ENCODE results near the gene PTPN21. TPM values are rescaled to one million over a fixed set of nuclear protein-coding genes. Genes with fewer than 3 reads are reported as not detected.

Gene PTPN21
- polyA plus RNA-seq, 3 donors: 32.6 to 39.4 (median 34.0) TPM

DNA sequence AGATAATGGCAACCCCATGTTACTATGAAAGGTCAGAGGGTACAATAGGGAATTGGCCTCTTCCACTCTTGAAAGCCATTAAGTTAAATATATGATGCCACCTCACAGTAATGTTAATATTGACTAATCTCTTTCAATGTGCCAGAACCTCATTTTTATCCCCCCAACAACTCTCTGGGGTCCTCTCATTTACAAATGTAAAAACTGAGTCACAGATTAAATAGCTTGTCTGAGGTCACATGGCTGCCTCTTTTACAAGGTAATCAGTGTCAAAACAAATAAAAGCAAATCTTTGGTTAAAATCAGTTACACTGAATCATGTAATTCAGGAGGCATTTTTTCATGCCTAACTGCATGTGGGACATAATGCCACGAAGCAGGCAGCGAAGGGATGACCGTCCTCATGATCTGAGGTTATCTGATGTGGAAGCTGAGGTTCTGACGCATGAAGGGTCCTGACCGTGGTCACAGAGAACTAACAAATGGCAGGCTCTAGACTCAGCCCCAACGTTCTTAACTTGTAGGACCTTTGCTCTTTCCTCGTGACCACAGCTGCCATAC is 78.5 kb downstream of the PTPN21 start:
- no peak for DNase-seq

DNA sequence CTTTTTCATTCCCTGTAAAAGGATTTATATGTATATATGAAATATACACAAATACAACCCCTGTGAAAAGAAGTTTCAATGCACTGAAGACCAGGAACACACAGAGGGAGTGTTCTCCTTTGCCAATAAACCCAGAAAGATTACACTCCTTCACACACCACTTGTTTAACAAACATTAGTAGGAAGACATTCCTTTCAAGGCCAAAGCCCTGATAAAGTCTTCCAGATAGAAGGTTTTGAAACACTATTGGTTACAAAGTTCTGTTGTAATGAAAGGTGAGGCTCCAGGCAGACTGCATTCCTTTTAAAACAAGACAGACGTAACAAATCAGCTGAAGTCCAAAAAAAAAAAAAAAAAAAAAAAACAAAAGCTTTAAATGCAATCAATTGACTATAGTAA is 81.0 kb downstream of the PTPN21 start:
- no peak for DNase-seq

DNA sequence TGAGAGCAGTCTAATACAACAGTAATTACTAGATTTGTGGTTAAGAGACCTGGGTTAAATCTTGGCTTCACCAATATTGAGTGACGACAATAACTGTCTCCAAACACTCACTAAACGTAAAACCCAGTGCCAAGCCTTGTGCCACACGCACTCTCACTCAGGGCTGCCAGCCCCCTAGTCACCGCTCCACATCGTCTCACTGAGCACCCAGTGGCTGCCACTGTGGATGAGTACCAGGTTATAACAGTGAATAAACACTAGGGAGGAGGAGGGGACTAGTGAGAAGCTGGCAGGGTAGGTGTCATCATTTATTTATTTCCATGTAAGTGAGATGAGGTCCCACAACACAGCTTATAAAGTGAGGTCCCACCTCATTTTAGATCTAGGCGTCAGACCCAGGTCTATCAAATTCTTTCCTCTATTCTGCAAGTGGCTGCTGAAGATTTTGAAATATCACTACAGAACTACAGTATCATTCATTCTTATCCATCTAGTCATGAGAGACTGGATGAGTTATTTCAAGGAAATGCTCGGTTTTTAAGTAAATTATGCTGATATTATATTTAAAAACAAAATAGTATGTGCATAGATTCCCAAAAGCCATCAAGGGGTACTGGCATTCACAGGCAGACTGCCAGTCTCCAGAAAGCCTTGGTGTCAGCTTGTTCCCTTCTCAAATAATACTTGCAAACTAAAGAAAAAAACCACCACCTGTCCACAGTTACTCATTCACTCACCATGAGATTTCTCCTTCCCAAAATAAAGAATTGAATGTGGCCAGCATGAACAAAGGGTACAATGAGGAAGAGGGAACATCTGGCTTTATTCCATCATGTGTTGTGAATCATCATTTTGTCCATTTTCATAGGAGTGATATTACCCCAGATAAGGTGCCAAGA is 84.0 kb downstream of the PTPN21 start:
- no peak for DNase-seq

DNA sequence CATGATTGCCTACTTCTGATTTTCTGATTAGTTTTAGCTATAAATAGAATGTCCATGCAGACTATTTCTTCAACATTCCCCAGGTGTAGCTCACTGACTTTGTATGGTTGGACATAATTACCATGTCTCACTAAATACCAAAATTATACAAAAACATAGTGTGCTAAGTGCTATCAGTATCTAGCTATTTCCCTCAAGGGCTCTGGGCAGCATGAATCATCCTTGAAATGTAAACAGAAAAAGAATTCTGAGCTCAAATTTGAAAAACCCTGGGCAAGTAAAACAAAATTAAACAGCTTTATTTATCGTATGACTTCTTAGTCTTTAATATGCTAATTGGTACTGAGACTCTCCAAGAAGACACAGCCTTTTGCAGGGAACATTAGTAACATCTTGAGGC is 86.4 kb downstream of the PTPN21 start:
- no peak for DNase-seq

DNA sequence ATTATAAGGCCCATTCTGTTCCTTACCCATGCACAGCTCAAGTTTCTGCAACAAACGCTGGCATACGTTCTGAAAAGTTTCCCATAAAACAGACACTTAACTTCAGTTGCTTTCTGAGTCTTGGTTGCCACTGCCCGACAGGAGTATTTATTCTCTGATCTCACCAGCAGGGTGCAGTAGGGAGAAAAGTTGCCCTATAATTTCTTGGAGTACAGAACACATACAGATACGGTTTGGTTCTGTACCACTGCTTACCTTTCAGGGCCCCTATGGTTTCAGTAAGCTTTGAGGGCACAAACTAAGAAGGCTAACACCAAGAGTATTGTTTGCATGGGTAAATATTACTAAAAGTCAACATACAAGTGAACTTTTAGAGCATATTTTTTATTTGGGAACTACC is 91.5 kb downstream of the PTPN21 start:
- DNase-seq: no peak

DNA sequence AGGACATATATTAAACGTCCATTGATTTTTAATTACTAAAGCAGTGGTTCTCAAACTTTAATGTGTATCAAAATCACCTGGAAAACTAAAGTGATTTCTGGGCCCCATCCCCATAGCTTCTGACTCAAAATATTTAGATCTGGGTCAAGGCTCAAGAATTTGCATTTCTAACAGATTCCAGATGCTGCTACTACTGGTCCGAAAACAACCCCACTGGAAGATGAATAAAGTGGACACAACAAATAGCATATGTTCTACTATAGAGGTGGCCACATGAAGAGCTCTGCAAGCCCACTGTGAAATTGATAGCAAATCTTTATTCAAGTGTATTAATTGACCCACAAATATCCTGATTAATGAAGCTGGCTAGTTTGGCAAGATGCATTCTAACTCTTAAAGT is 99.9 kb downstream of the PTPN21 start:
- DNase-seq: no peak

DNA sequence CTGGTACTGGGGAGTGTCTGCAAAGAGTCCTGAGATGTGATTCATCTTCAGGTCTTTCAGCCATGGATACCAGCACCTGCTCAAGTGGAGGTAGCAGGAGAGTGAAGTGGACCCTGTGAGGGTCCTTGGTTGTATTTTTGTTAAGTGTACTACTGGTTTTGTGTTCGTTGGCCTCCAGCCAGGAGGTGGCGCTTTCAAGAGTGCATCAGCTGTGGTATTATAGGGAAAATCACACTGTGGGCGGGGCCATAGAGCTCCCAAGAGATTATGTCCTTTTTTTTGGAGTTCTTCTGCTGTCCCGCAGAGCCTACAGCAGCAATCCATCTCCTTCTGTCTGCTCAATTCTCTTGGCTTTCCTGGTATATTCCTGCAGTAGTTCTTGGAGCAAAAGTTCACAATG is 102.6 kb downstream of the PTPN21 start:
- DNase-seq: no peak

DNA sequence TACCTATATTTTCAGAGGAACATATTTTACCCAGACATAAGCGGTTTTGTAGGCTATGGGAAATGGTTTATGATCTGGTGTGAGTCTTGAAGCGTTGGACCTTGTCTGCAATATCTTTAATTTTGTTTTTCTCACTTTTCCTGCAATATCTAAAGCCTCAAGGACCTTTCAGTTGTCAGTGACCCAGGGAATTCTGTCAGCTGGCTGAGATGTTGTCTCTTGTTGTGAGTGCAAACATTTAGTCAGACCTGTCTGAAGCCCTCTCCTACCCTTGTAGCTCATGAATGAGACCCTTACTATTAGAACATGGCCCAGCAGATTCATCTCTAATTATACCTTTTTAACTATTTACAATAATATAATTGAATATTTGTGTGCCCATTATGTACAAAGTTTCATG is 115.7 kb downstream of the PTPN21 start:
- no peak for DNase-seq

DNA sequence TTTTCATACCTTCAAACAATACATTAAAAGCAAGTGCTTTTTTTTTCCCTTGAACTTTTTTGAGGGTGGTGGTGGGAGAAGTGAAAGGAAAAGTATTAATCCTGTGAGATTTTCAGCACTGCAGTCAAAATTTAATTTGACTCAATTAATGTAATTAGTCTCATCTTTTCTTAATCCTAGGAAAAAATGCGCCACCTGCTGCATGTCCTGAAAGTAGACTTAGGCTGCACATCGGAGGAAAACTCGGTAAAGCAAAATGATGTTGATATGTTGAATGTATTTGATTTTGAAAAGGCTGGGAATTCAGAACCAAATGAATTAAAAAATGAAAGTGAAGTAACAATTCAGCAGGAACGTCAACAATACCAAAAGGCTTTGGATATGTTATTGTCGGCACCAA is 117.1 kb downstream of the PTPN21 start:
- DNase-seq: no peak

DNA sequence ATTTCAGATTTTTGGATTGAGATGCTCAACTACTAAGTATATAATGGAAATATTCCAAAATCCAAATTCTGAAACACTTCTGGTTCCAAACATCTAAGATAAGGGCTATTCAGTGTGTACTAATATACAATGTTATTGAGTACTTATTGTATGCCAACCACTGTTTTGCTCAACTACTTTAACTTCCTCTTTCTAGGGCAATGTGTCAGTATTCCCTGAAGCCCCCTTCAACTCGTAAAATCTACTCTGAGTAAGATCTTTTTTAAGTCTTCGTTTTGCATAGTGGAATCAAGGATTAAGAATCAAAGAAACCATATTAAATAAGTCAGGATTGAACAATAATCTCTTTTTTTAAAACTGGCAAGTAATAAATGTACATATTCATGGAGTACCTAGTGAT is 123.8 kb downstream of the PTPN21 start:
- DNase-seq: no peak

DNA sequence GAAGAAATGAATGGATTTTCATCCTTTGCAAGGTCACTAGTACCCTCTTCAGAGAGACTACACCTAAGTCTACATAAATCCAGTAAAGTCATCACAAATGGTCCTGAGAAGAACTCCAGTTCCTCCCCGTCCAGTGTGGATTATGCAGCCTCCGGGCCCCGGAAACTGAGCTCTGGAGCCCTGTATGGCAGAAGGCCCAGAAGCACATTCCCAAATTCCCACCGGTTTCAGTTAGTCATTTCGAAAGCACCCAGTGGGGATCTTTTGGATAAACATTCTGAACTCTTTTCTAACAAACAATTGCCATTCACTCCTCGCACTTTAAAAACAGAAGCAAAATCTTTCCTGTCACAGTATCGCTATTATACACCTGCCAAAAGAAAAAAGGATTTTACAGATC is 128.5 kb downstream of the PTPN21 start:
- no peak for DNase-seq

DNA sequence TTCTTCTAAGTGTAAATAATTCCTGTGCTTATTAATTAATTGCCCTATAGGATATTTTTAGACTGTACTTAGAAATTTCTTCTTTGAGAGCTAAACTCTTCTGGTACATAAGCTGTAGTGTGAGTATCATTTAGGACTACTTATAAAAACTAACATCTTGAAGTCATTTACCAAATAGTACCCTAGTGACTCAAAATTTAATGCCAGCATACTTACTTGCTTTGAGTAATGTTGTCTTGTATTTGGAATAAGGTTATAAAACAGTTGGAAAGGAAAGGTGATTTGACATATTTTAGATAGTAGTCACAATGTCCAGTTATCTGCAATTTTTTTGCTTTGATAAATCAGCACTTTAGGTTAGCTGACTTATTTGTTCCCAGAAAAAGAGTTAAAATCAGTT is 130.2 kb downstream of the PTPN21 start:
- DNase-seq: no peak

DNA sequence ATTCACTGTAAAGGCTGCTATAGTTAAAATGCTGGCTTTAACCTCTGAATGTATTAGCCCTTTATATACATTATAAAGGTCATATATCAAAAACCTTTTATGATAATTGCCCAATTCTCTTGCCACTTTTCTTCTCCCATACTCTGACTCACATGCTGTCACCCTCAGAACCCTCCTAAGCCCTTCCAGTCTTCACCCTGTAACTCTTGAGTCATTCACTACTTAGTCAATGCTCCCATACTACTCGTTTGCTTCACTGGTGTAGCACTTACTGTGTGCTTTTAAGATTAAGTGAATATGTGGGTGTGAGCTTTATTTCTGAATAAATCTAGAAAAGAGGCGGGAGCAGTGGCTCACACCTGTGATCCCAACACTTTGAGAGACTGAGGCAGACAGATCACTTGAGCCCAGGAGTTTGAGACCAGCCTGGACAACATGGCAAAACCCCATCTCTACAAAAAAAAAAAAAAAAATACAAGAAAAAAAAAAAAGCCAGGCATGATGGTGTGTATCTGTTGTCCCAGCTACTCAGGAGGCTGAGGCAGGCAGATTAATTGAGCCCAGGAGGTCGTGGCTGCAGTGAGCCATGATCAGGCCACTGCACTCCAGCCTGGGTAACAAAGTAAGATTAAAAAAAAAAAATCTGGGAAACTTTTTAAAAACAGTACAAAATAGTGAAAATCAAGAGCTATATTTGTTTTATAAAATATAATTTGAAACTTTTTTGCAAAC is 131.7 kb downstream of the PTPN21 start:
- DNase-seq: no peak

DNA sequence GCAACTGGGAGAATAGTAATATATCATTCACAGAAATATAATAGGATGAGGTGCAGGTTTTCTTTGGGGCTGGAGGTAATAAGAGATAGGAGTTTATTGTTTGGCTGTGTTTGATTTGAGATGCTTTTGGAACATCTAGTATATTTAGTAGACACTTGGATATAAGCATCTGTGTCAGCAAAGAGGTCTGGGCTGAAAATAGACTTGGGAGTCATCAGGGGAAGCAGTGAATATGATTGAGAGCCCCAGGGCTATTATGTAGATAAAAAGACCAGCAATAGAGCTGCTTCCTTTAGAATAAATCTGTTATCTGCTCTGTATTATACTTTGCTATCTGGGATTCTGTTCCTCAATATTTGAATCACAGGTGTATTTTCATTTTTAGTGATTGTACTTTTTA is 132.8 kb downstream of the PTPN21 start:
- DNase-seq: no peak

DNA sequence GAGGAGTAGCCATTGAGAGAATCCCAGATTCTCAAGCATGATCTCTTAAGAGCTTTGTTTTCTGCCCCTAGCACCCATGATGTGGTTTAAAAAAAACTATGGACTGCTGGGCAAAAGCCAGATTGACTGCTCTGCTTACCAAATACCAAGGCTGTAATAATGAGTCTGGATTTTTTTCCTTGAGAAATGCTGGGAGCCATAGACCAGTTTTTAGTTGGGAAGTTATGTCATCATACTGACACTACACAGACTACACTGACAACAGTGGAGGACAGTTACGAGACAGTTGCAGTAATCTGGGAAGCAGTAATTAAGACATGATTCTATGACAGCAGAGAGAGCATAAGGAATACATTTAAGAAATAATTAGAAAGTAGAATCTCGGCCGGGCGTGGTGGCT is 133.5 kb downstream of the PTPN21 start:
- DNase-seq: no peak

DNA sequence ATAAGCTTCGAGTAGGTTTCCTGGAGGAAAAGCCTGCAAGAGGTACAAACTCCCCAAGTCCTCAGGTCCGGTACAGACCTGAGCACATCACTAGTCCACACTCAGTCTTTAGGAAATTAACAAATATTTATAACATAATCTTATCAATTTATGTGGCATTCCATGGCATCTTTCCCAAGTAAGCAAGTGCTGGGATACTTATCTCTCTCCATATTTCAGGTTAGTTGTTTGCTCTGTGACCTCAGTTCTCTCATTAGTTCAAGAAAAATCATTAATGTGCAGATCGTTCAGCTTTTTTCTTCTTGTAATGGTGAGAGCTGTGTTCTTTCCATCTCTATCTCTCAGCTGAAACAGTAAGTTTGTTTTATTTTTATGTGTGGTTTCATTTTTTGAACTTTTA is 134.6 kb downstream of the PTPN21 start:
- DNase-seq: no peak

DNA sequence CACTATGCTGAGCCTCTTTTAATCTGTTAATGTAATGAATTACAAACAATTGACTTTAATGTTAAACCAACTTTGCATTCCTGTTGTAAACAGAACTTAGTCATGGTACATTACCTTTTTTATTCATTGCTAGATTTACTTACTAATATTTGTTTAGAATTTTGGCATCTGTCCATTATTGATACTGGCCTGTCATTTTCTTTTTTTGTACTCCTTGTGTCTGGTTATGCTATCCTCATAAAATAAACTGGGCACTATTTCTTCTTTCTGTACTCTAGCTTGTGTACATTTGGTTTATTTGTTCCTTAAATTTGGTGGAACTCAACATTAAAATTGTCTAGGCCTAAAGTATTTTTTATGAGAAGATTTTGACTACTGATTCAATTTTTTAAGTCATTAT is 137.2 kb downstream of the PTPN21 start:
- DNase-seq: no peak

Other genes starting within 250 kb of the PTPN21 start
- under 1 TPM; 0.18 to 0.50 (median 0.28) TPM for gene KCNK10, start 231.7 kb downstream of the PTPN21 start, polyA plus RNA-seq (ENCODE audit: insufficient read length in 3 of 3)
- 10 to 100 TPM; 22.5 to 25.9 (median 24.7) TPM for gene SPATA7, start 169.3 kb downstream of the PTPN21 start, polyA plus RNA-seq (ENCODE audit: insufficient read length in 3 of 3)
- 100 to 1,000 TPM in 1 of 3 donors, 10 to 100 TPM in 2; 94.2 to 106 (median 98.8) TPM for gene ZC3H14, start 8.0 kb upstream of the PTPN21 start, polyA plus RNA-seq (ENCODE audit: insufficient read length in 3 of 3)
- gene EML5, start 237.9 kb upstream of the PTPN21 start, polyA plus RNA-seq (ENCODE audit: insufficient read length in 3 of 3): 1 to 10 TPM; 2.4 to 3.4 (median 2.8) TPM